Activated CD8-positive, alpha-beta memory T cell treated with anti-CD3 and anti-CD28 coated beads for 36 hours (primary cell): Measurements from ENCODE around the gene PDHA1. TPM values are rescaled to one million over a fixed set of nuclear protein-coding genes. Genes with fewer than 3 reads are reported as not detected.

ENCODE experiments used
- CTCF ChIA-PET: fragments of 350-600 bp; sonication (Branson Sonifier 250); formaldehyde crosslinking; loops from one replicate; lab custom pipeline; 2021; ENCODE audit warnings: antibody characterized with exemption; lab: Charles Lee
- POLR2A ChIA-PET: fragments of 350-600 bp; sonication (Branson Sonifier 250); formaldehyde crosslinking; loops from one replicate; lab custom pipeline; 2021; ENCODE audit warnings: antibody characterized with exemption; lab: Charles Lee
- total RNA-seq, 2 experiments: library from RNA; stranded (reverse); gene quantifications; one replicate each; pipeline ENCODE4 v1.2.3, GENCODE V29; 2021

Gene PDHA1
- total RNA-seq = 100 to 1,000 TPM; 291 to 293 TPM

GRCh38 chrX:19343535-19344408 is at the start of gene PDHA1:
Gene PDHA1 (plus strand): TSS chrX:19343927. CDS start chrX:19344038, 111 bp downstream.
- ChIA-PET POLR2A (no interaction called here), CTCF (no interaction called here)

- POLR2A ChIA-PET = no interaction called here
- CTCF ChIA-PET = no interaction called here
Measured at GRCh38 chrX:19303256-19303880, 40.4 kb upstream of the PDHA1 start.

GRCh38 chrX:19326567-19326966 is 17.2 kb upstream of the PDHA1 start:
- POLR2A ChIA-PET = no interaction called here
- CTCF ChIA-PET = no interaction called here

- ChIA-PET POLR2A (no interaction called here), CTCF (no interaction called here)
Measured at GRCh38 chrX:19331831-19332230, 11.9 kb upstream of the PDHA1 start.

- POLR2A ChIA-PET = no interaction called here
- CTCF ChIA-PET = no interaction called here
Measured at GRCh38 chrX:19332983-19333382, 10.7 kb upstream of the PDHA1 start.

GRCh38 chrX:19334945-19335626 is 8.6 kb upstream of the PDHA1 start:
- POLR2A ChIA-PET = no interaction called here
- CTCF ChIA-PET = interaction anchor here (0.6 to 1.2 kb wide), 4 partner anchors 10 to 1793 kb away, joined by 3 to 10 read pairs (median 4); no protein-coding TSS in a partner anchor

GRCh38 chrX:19342331-19342906 is 1.3 kb upstream of the PDHA1 start:
- POLR2A ChIA-PET = no interaction called here
- CTCF ChIA-PET = interaction anchor here (1.4 kb wide), 1 partner anchor 19 kb away, joined by 3 read pairs; no protein-coding TSS in a partner anchor

- ChIA-PET POLR2A (no interaction called here), CTCF (interaction anchor here (1.4 kb wide), 1 partner anchor 18 kb away, joined by 3 read pairs; no protein-coding TSS in a partner anchor)
Measured at GRCh38 chrX:19343085-19343534, 617 bp upstream of the PDHA1 start.

GRCh38 chrX:19344661-19345060 is 934 bp downstream of the PDHA1 start:
- CTCF ChIA-PET = interaction anchor here (1.0 kb wide), 1 partner anchor 10 kb away, joined by 4 read pairs; no protein-coding TSS in a partner anchor
- POLR2A ChIA-PET = no interaction called here

- POLR2A ChIA-PET = no interaction called here
- CTCF ChIA-PET = no interaction called here
Measured at GRCh38 chrX:19347916-19348315, 4.2 kb downstream of the PDHA1 start.

GRCh38 chrX:19349264-19349663 is 5.5 kb downstream of the PDHA1 start:
- POLR2A ChIA-PET = no interaction called here
- CTCF ChIA-PET = interaction anchor here (0.6 kb wide), 1 partner anchor 82 kb away, joined by 4 read pairs; no protein-coding TSS in a partner anchor

GRCh38 chrX:19350941-19351384 is 7.2 kb downstream of the PDHA1 start:
- CTCF ChIA-PET = interaction anchor here (0.7 kb wide), 1 partner anchor 17 kb away, joined by 5 read pairs; no protein-coding TSS in a partner anchor
- POLR2A ChIA-PET = interaction anchor here (0.5 kb wide), 1 partner anchor 439 kb away, joined by 4 read pairs; no protein-coding TSS in a partner anchor

GRCh38 chrX:19354625-19355024 is 10.9 kb downstream of the PDHA1 start:
- ChIA-PET CTCF (no interaction called here), POLR2A (no interaction called here)

GRCh38 chrX:19358521-19358920 is 14.8 kb downstream of the PDHA1 start:
- ChIA-PET POLR2A (no interaction called here), CTCF (no interaction called here)

GRCh38 chrX:19360903-19361302 is 17.2 kb downstream of the PDHA1 start:
- CTCF ChIA-PET = interaction anchor here (1.0 kb wide), 1 partner anchor 18 kb away, joined by 3 read pairs; no protein-coding TSS in a partner anchor
- POLR2A ChIA-PET = no interaction called here

GRCh38 chrX:19361701-19362100 is 18.0 kb downstream of the PDHA1 start:
- POLR2A ChIA-PET = no interaction called here
- CTCF ChIA-PET = interaction anchor here (0.7 to 1.0 kb wide), 2 partner anchors 19 to 281 kb away, joined by 3 read pairs; no protein-coding TSS in a partner anchor

GRCh38 chrX:19368576-19368975 is 24.8 kb downstream of the PDHA1 start:
- ChIA-PET CTCF (interaction anchor here (0.7 kb wide), 1 partner anchor 114 kb away, joined by 3 read pairs; no protein-coding TSS in a partner anchor), POLR2A (no interaction called here)

GRCh38 chrX:19370061-19370460 is 26.3 kb downstream of the PDHA1 start:
- CTCF ChIA-PET = no interaction called here
- POLR2A ChIA-PET = no interaction called here

GRCh38 chrX:19372170-19372546 is 28.4 kb downstream of the PDHA1 start:
- POLR2A ChIA-PET = no interaction called here
- CTCF ChIA-PET = interaction anchor here (0.5 to 1.2 kb wide), 5 partner anchors 11 to 200 kb away, joined by 3 read pairs; partner anchors contain the start of gene MAP3K15
